ENCODE measurements around the gene SIRPB2.

DNA sequence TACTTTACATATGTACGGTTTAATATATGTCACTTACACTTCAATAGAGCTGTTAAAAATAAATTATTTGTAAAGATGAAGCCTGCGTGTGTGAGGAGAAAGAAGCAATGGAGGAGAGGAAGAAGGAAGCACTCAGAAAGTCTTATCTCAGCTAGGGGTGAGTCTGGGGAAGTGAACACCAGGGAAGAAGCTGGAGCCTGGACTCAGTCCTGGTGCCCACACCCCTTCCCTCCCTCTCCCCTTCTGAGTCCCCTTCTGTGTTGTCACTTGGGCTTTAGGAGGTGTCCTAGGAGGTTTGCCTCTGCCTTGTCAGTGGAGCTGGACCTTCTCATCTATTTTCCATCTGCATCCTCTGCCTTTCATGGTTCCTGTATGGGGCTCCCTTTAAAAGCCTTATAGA, 1.9 kb downstream of the SIRPB2 start:
- TF ChIP-seq, protein P1, sequence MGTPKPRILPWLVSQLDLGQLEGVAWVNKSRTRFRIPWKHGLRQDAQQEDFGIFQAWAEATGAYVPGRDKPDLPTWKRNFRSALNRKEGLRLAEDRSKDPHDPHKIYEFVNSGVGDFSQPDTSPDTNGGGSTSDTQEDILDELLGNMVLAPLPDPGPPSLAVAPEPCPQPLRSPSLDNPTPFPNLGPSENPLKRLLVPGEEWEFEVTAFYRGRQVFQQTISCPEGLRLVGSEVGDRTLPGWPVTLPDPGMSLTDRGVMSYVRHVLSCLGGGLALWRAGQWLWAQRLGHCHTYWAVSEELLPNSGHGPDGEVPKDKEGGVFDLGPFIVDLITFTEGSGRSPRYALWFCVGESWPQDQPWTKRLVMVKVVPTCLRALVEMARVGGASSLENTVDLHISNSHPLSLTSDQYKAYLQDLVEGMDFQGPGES (IDR thresholded peaks at IDR 0.05): no peak
- TF ChIP-seq, protein P2, sequence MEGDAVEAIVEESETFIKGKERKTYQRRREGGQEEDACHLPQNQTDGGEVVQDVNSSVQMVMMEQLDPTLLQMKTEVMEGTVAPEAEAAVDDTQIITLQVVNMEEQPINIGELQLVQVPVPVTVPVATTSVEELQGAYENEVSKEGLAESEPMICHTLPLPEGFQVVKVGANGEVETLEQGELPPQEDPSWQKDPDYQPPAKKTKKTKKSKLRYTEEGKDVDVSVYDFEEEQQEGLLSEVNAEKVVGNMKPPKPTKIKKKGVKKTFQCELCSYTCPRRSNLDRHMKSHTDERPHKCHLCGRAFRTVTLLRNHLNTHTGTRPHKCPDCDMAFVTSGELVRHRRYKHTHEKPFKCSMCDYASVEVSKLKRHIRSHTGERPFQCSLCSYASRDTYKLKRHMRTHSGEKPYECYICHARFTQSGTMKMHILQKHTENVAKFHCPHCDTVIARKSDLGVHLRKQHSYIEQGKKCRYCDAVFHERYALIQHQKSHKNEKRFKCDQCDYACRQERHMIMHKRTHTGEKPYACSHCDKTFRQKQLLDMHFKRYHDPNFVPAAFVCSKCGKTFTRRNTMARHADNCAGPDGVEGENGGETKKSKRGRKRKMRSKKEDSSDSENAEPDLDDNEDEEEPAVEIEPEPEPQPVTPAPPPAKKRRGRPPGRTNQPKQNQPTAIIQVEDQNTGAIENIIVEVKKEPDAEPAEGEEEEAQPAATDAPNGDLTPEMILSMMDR (IDR thresholded peaks at IDR 0.05 in 2 of 3, conservative IDR thresholded peaks at IDR 0.05 in 1 of 3; ENCODE audit: control insufficient read depth in 2 of 3, extremely low read depth in 1 of 3, insufficient read depth in 1 of 3, low read depth in 3 of 3, low read length in 3 of 3): no peak
- TF ChIP-seq ATF7 (IDR thresholded peaks at IDR 0.05; ENCODE audit: low read depth) (no peak), EZH2 (IDR thresholded peaks at IDR 0.05; ENCODE audit: borderline replicate concordance, control insufficient read depth, low read depth, low read length) (no peak), NRF1 (conservative IDR thresholded peaks at IDR 0.05; ENCODE audit: low read depth, low read length) (no peak), RAD21 (IDR thresholded peaks at IDR 0.05; ENCODE audit: insufficient read depth, low read depth, low read length) (no peak), TCF12 (IDR thresholded peaks at IDR 0.05; ENCODE audit: low read depth, low read length) (no peak)

Measured in GM12878 (cell line).